Stimulated activated CD8-positive, alpha-beta memory T cell treated with anti-CD3 and anti-CD28 coated beads, Interleukin-15, amount 100 ng/mL, for 1 hour (primary cell): ENCODE measurements around the gene RBPJ.

Experiments
- DNase-seq: peaks from one replicate; pipeline ENCODE4 v3.0.0-alpha.2; 2020; ENCODE audit warnings: low read depth

The RBPJ gene

GRCh38 chr4:26420913-26421312 is 100.1 kb downstream of the RBPJ start:
- no peak for DNase-seq

GRCh38 chr4:26424153-26424552 is 103.3 kb downstream of the RBPJ start:
- DNase-seq, result no peak

DNA sequence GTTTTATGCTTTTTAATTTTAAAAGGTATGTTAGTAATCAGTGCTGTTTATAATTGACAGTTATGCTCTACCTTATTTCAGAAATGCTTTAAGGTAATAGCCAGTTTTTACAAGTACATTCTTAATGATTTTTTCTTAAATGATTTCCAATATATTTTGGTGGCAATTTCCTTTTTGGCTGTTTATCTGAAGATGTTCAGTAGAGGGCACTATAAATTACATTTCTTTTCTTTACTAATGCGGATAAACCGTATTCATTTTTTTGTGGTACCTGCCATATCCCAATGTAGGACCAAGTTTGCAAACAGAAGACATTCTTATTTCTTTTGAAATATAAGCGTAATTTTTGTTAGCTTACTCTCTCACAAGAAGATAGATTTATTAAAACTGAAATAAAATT is 104.0 kb downstream of the RBPJ start:
- DNase-seq, result no peak

DNA sequence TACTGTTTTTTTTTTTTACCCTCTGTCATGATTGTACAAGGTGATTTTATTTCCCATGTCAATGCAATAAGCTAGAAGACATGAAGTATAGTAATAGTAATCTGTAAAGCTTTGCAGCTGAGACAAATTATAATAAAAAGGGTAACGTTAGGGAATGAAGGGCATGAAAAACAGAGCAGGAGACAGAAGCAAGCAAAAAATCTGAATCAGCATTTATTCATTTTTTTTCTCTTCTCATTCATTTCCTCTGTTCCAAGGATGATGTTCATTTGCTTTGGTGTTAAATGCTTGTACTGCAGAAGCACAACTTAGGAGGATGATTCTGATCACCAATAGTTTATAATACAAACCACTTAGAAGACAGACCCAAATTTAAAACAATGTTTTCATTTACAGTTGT is 105.1 kb downstream of the RBPJ start:
- no peak for DNase-seq

DNA sequence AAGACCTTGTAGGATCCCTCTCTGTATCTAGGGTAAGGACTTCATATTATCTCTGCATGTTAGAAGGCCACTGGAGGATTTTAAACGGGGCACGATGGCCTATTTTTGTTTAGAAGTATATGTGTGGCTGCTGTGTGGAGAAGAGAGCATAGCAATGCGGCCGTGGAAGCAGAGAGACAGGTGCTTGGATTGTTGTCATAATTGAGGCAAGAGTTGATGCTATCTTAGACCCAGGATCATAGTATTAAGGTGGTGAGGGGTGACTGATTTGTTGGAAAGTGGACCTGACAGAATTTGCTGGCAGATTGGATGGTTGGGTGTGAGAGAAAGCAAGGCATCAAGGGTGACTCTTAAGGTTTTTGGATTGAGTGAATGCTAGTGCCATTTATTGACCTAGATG is 106.1 kb downstream of the RBPJ start:
- no peak for DNase-seq

- DNase-seq, result no peak
These were observed 109.1 kb downstream of the RBPJ start for GRCh38 chr4:26429910-26430309.

GRCh38 chr4:26431461-26432180 is 110.8 kb downstream of the RBPJ start:
- no peak for DNase-seq

GRCh38 chr4:26432419-26432818 is 111.6 kb downstream of the RBPJ start:
- no peak for DNase-seq

DNA sequence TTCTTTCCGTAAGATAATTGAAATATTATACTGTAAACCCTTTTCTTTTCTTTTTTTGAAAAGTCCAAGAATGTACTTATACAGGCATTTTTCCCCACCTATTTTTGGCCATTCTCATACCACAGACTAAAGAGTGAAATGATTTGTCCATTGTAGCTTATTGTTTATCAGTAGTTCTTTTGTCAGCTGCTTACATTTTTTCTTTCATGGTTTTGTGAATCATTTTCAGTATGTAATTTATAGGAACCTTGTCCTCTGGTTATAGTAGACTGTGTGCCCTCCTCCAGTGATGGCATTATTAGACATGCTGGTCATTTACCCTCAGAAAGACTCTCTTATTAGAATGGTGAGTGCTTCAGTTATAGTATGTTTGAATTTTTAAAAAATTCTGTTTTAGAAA is 112.7 kb downstream of the RBPJ start:
- no peak for DNase-seq

- no peak for DNase-seq
These were observed 113.3 kb downstream of the RBPJ start for GRCh38 chr4:26434030-26434639.

DNA sequence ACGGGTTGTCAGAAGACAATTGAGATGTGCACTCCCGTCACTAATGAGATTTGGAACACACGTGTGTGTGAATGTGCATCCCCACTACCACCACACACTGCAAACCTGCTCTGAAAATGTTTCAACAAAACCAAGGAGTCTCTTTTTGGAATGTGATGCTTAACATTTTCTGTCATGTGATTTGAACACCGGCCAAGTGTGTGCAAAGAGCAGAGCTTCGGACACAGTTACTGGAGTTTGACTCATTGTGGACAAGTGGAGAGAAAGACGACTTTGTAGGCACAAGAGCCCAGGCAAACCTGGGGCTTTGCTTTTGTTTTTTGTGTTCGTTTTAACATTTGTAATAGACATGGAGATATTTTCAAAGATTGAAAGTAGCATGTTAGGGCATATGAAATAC is 120.3 kb downstream of the RBPJ start:
- no peak for DNase-seq

DNA sequence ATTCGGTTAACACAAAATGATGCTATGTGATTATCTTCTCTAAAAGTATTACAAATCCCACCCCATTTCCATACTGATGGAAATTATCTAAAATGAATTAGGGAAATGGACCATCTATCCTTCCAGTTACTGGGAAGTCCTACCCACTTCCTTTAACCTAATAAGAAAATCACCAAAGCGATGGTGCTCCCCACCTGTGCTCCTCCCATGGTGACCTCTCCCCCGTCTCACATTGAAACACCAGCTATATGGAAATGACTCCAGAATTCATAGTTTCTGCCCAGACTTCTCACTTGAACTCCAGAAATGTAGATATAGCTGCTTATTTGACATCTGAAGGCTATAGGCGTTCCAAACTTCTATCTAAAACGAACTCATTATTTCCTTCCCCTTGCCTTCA is 121.0 kb downstream of the RBPJ start:
- DNase-seq, result no peak

GRCh38 chr4:26447378-26447777 is 126.6 kb downstream of the RBPJ start:
- DNase-seq, result no peak

- no peak for DNase-seq
These were observed 129.6 kb downstream of the RBPJ start for GRCh38 chr4:26450418-26450817.

DNA sequence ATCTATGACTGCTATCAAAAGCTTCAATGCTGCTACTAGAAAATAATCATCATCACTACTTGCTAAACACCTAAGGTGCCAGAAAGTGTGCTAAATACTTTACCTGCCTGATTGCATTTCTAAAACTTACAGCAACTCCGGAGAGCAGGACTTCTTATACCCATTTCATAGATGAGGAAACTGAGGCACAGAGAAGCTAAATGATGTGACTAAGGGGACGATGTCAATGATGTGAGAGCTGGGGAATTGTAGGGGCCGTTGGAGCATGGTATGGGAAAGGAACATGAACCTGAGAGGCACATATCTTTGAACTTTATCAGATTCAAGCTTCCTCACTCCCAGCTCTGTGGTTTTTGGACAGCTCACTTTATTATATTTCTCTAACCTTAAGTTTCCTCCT is 130.8 kb downstream of the RBPJ start:
- no peak for DNase-seq

- DNase-seq, result no peak
These were observed 132.0 kb downstream of the RBPJ start for GRCh38 chr4:26452565-26453531.

GRCh38 chr4:26454961-26455360 is 134.1 kb downstream of the RBPJ start:
- no peak for DNase-seq

GRCh38 chr4:26455571-26455970 is 134.8 kb downstream of the RBPJ start:
- no peak for DNase-seq

- DNase-seq, result no peak
These were observed 136.6 kb downstream of the RBPJ start for GRCh38 chr4:26457412-26457811.

GRCh38 chr4:26458157-26458561 is 137.3 kb downstream of the RBPJ start:
- DNase-seq, result no peak

GRCh38 chr4:26459054-26459755 is 138.4 kb downstream of the RBPJ start:
- DNase-seq, result no peak
